Right atrium auricular region (tissue), 2 donors: ENCODE results near the gene PPIL4. TPM values are rescaled to one million over a fixed set of nuclear protein-coding genes. Genes with fewer than 3 reads are reported as not detected.
"Not testable (repeated sequence)": the region's sequence is repeated elsewhere in the genome, so short reads cannot be mapped to it uniquely, and the experiment has no call there.

Experiments
- DNase-seq: peaks from one replicate; pipeline ENCODE4 v3.0.0-alpha.2; 2019; ENCODE audit warnings: low spot score
- H3K27ac ChIP-seq, 2 donors: fragments of 200-600 bp; sonication (generic); 1 replicate in 1 of 2; 2 replicates in 1 of 2; pipeline ENCODE4 v1.5.1; 2016 to 2019
- H3K27me3 ChIP-seq, 2 donors: fragments of 200-600 bp; sonication (generic); one replicate each; pipeline versions ENCODE4 v1.5.1 to v1.6.0; 2017 to 2019
- H3K36me3 ChIP-seq: fragments of 200-600 bp; sonication (generic); one replicate; pipeline ENCODE4 v1.5.1; 2016
- H3K4me1 ChIP-seq, 2 donors: fragments of 200-600 bp; sonication (generic); one replicate each; pipeline versions ENCODE4 v1.5.1 to v1.6.0; 2017 to 2019
- H3K4me3 ChIP-seq, 2 donors: fragments of 200-600 bp; sonication (generic); 1 replicate in 1 of 2; 2 replicates in 1 of 2; pipeline ENCODE4 v1.5.1; 2017 to 2019; ENCODE audit warnings: mild to moderate bottlenecking in 1 of 2, moderate library complexity in 1 of 2
- H3K9me3 ChIP-seq, 2 donors: fragments of 200-600 bp; sonication (generic); one replicate each; pipeline ENCODE4 v1.5.1; 2019
- total RNA-seq, 2 donors: library from RNA; depleted of rRNA; stranded (reverse); fragments of >200 nt; gene quantifications; one replicate each; pipeline ENCODE4 v1.1.0, GENCODE V29; 2016
- TF ChIP-seq, protein P1 (sequence below), 2 donors: fragments of 200-600 bp; sonication (generic); IDR thresholded peaks; one replicate each; pipeline ENCODE4 v1.5.1; 2019; ENCODE audit warnings: antibody characterized with exemption in 2 of 2

Gene PPIL4
- total RNA-seq, 2 donors from 2014 or later: 14.6 to 17.0 TPM

DNA sequence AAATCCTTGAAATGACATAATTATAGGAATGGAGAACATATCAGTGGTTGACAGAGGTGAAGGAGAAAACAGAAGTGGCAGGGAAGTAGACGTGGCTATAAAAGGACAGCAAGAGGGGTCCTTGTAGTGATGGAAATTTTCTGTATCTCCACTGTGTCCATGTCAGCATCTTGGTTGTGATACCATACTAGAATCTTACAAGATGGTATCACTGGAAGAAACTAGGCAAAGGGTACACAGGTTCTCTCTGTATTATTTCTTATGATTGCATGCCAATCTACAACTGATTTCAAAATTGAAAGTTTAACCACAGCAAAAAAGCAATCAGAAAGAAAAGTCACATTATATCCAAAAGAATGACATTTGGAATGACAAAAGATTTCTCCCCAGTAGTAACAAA is 44.6 kb downstream of the PPIL4 start:
- DNase-seq: no peak
- Histone ChIP-seq H3K4me3 (no peak overlapping the region), H3K4me1 (no peaks in the 10 kb centered on the region), H3K9me3 (no peaks in the 10 kb centered on the region), H3K27ac (no peak overlapping the region), H3K36me3 (peaks cover 12% of the 10 kb centered on the region), H3K27me3 (no peaks in the 10 kb centered on the region)
- TF ChIP-seq, protein P1, sequence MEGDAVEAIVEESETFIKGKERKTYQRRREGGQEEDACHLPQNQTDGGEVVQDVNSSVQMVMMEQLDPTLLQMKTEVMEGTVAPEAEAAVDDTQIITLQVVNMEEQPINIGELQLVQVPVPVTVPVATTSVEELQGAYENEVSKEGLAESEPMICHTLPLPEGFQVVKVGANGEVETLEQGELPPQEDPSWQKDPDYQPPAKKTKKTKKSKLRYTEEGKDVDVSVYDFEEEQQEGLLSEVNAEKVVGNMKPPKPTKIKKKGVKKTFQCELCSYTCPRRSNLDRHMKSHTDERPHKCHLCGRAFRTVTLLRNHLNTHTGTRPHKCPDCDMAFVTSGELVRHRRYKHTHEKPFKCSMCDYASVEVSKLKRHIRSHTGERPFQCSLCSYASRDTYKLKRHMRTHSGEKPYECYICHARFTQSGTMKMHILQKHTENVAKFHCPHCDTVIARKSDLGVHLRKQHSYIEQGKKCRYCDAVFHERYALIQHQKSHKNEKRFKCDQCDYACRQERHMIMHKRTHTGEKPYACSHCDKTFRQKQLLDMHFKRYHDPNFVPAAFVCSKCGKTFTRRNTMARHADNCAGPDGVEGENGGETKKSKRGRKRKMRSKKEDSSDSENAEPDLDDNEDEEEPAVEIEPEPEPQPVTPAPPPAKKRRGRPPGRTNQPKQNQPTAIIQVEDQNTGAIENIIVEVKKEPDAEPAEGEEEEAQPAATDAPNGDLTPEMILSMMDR (IDR thresholded peaks at IDR 0.05): no peak

DNA sequence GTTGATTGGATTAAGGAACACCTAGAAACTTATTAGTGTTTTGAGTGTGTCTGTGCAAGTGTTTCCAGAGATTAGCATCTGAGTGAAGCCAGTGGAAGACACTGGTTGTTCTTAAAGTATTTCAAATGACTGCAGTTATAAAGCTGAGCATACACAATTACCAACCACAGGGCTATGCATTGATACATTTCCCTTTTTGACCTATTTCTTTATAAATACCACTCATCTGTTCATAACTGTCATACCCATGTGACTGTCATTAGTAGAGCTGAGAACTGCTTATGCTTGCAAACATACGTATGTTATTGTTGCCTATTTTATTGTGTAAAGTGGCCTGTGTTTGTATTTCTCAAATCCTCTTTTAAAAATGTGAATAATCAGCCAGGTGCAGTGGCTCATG is 45.7 kb downstream of the PPIL4 start:
- Histone ChIP-seq H3K4me1 (no peaks in the 10 kb centered on the region), H3K9me3 (no peaks in the 10 kb centered on the region), H3K36me3 (peaks cover 9% of the 10 kb centered on the region), H3K27me3 (no peaks in the 10 kb centered on the region), H3K27ac (no peak overlapping the region), H3K4me3 (no peak overlapping the region)
- no peak for DNase-seq
- TF ChIP-seq, protein P1 (IDR thresholded peaks at IDR 0.05): no peak

DNA sequence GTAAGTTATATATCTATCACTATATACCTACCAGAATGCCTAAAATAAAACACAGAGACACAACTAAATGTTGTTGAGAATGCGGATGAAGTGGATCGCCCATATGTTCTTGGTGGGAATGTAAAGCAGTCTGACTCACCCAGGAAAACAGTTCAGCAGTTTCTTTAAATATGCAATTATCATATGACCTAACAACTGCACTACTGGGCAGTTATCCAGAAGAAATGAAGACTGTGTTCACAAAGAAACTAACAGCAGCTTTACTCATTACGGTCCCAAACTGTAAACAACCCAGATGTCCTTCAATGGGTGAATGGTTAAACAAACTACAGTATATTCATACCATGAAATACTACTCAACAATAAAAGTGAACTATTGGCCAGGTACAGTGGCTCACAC is 46.8 kb downstream of the PPIL4 start:
- no peaks in the 10 kb centered on the region for H3K4me1 ChIP-seq
- no peak overlapping the region for H3K27ac ChIP-seq
- H3K27me3 ChIP-seq: no peaks in the 10 kb centered on the region
- DNase-seq: no peak
- no peak overlapping the region for H3K4me3 ChIP-seq
- H3K36me3 ChIP-seq: no peaks in the 10 kb centered on the region
- TF ChIP-seq, protein P1 (IDR thresholded peaks at IDR 0.05): no peak
- no peaks in the 10 kb centered on the region for H3K9me3 ChIP-seq

DNA sequence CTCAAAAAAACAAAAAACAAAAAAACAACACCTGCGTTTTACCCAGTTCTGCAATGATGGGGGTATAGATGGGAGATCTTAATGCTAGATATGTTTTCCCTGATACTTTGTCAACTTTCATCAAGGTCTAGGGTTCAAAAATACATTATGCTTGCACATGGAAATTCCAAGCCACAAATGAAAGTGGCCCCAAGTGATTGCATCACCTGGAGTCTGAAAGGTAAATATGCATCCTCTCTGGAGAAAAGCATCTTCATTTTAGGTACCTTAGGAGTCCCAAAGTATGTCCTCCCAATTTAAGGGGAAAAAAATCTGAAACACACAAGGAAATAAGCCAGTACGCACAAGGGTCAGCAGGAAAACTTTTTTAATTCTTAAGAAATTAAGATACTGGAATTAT is 48.5 kb downstream of the PPIL4 start:
- no peaks in the 10 kb centered on the region for H3K27me3 ChIP-seq
- DNase-seq: no peak
- H3K9me3 ChIP-seq: no peaks in the 10 kb centered on the region
- no peaks in the 10 kb centered on the region for H3K4me1 ChIP-seq
- H3K27ac ChIP-seq: no peak overlapping the region
- no peak overlapping the region for H3K4me3 ChIP-seq
- TF ChIP-seq, protein P1 (IDR thresholded peaks at IDR 0.05): no peak
- no peaks in the 10 kb centered on the region for H3K36me3 ChIP-seq

DNA sequence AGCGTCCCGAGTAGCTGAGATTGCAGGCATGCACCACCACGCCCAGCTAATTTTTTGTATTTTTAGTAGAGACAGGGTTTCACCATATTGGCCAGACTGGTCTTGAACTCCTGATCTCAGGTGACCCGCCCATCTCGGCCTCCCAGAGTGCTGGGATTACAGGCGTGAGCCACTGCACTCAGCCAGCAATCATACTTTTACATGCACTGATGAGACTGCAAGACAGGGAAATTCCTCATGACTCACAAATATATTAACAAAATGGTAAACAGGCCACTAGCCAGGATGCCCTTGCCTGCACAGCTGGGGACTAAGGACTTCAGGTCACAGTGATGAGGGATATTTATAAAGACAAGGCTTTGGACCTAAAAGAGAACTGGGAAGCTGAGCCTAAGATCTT is 49.2 kb downstream of the PPIL4 start:
- not testable (repeated sequence) for H3K36me3 ChIP-seq, H3K27me3 ChIP-seq, DNase-seq, H3K27ac ChIP-seq, H3K9me3 ChIP-seq, H3K4me1 ChIP-seq, H3K4me3 ChIP-seq

DNA sequence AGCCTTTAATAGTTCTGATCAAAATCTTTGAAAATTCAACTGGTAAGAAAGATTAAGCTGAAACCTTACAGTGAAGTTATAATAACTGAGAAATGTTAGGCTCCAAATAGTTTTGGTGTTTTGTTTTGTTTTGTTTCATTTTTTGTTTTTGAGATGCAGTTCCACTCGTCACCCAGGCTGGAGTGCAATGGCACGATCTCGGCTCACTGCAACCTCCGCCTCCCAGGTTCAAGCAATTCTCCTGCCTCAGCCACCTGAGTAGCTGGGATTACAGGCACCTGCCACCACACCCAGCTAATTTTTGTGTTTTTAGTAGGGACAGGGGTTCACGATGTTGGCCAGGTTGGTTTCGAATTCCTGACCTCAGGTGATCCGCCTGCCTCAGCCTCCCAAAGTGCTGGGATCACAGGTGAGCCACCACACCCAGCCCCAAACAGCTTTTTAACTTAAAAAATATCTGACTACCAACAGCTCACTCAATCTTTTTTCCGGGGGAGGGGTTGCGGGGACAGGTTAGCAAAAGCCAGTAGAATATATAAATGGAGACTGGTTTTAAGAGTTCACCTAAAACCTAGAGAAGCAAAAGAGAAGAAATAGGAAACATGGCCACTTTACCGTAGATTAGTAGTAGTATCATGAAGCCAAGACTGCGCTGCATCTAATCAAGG is 50.4 kb downstream of the PPIL4 start:
- not testable (repeated sequence) for H3K27me3 ChIP-seq, H3K27ac ChIP-seq, DNase-seq

DNA sequence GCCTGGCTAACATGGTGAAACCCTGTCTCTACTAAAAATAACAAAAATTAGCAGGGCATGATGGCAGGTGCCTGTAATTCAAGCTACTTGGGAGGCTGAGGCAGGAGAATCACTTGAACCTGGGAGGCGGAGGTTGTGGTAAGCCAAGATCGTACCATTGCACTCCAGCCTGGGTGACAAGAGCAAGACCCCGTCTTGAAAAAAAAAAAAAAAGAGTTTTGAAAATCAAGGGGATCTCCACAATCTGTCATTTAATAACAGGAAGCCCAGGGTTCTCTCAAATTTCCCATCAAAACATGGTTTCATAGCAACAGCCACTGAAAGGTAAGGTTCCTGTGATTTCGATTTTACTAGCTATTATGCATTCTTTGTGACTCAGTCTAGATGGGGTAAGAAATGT is 51.0 kb downstream of the PPIL4 start:
- H3K27me3 ChIP-seq, DNase-seq, H3K4me1 ChIP-seq, H3K9me3 ChIP-seq, H3K27ac ChIP-seq, H3K4me3 ChIP-seq, H3K36me3 ChIP-seq: not testable (repeated sequence)

More for the DNA sequence above, 50.4 kb downstream of the PPIL4 start:
- H3K4me3 ChIP-seq, H3K9me3 ChIP-seq, H3K36me3 ChIP-seq, H3K4me1 ChIP-seq: not testable (repeated sequence)
